ENCODE data around the gene PRRT1B.

The PRRT1B gene

GRCh38 chr9:131603711-131604439 is 58.6 kb downstream of the PRRT1B start:
- peaks cover 2% of the 10 kb centered on the region; the same call in 1 of the 2 replicates for H3K36me3 ChIP-seq (ENCODE audit: insufficient read depth)

GRCh38 chr9:131605770-131606590 is 60.7 kb downstream of the PRRT1B start:
- Histone ChIP-seq H3K4me3 (IDR thresholded peaks at IDR 0.05; ENCODE audit: insufficient read depth, low read depth, low read length) (no peak overlapping the region), H3K27me3 (ENCODE audit: insufficient read depth, low read depth) (no peaks in the 10 kb centered on the region), H2AFZ (ENCODE audit: low read depth) (no peak overlapping the region), H3K79me2 (ENCODE audit: insufficient read depth, low read depth) (no peaks in the 10 kb centered on the region), H3K4me1 (ENCODE audit: low read depth, poor library complexity, severe bottlenecking) (no peaks in the 10 kb centered on the region), H3K9ac (no peak overlapping the region), H3K27ac (no peak overlapping the region), H3K36me3 (ENCODE audit: insufficient read depth) (no peaks in the 10 kb centered on the region), H3K4me2 (no peak overlapping the region), H4K20me1 (ENCODE audit: insufficient read depth) (no peaks in the 10 kb centered on the region)
- no peak for TF ChIP-seq CTCF (conservative IDR thresholded peaks at IDR 0.05; ENCODE audit: low read depth, low read length)

More at GRCh38 chr9:131603711-131604439, 58.6 kb downstream of the PRRT1B start:
- H3K4me3 ChIP-seq (IDR thresholded peaks at IDR 0.05; ENCODE audit: insufficient read depth, low read depth, low read length): no peak overlapping the region
- H3K27me3 ChIP-seq (ENCODE audit: insufficient read depth, low read depth): no peaks in the 10 kb centered on the region
- no peaks in the 10 kb centered on the region for H3K4me1 ChIP-seq (ENCODE audit: low read depth, poor library complexity, severe bottlenecking)
- H3K27ac ChIP-seq: no peak overlapping the region
- H4K20me1 ChIP-seq (ENCODE audit: insufficient read depth): no peaks in the 10 kb centered on the region
- no peak overlapping the region for H2AFZ ChIP-seq (ENCODE audit: low read depth)
- no peak overlapping the region for H3K4me2 ChIP-seq
- no peak for TF ChIP-seq CTCF (conservative IDR thresholded peaks at IDR 0.05; ENCODE audit: low read depth, low read length)
- H3K9ac ChIP-seq: no peak overlapping the region
- no peaks in the 10 kb centered on the region for H3K79me2 ChIP-seq (ENCODE audit: insufficient read depth, low read depth)

- no peaks in the 10 kb centered on the region for H4K20me1 ChIP-seq (ENCODE audit: insufficient read depth)
- no peak overlapping the region for H2AFZ ChIP-seq (ENCODE audit: low read depth)
- H3K27me3 ChIP-seq (ENCODE audit: insufficient read depth, low read depth): no peaks in the 10 kb centered on the region
- no peak overlapping the region for H3K9ac ChIP-seq
- H3K79me2 ChIP-seq (ENCODE audit: insufficient read depth, low read depth): no peaks in the 10 kb centered on the region
- H3K4me1 ChIP-seq (ENCODE audit: low read depth, poor library complexity, severe bottlenecking): no peaks in the 10 kb centered on the region
- H3K36me3 ChIP-seq (ENCODE audit: insufficient read depth): no peaks in the 10 kb centered on the region; the same call in 1 of the 2 replicates
- no peak overlapping the region for H3K4me2 ChIP-seq
- no peak overlapping the region for H3K27ac ChIP-seq
- no peak overlapping the region for H3K4me3 ChIP-seq (IDR thresholded peaks at IDR 0.05; ENCODE audit: insufficient read depth, low read depth, low read length)
- no peak for TF ChIP-seq CTCF (conservative IDR thresholded peaks at IDR 0.05; ENCODE audit: low read depth, low read length)
These were observed 61.7 kb downstream of the PRRT1B start for GRCh38 chr9:131606896-131607567.

GRCh38 chr9:131607591-131607990 is 62.3 kb downstream of the PRRT1B start:
- Histone ChIP-seq H3K4me3 (IDR thresholded peaks at IDR 0.05; ENCODE audit: insufficient read depth, low read depth, low read length) (no peak overlapping the region), H3K27me3 (ENCODE audit: insufficient read depth, low read depth) (no peaks in the 10 kb centered on the region)
- TF ChIP-seq CTCF (conservative IDR thresholded peaks at IDR 0.05; ENCODE audit: low read depth, low read length): no peak

More at GRCh38 chr9:131607591-131607990, 62.3 kb downstream of the PRRT1B start:
- Histone ChIP-seq H4K20me1 (ENCODE audit: insufficient read depth) (no peaks in the 10 kb centered on the region), H3K79me2 (ENCODE audit: insufficient read depth, low read depth) (no peaks in the 10 kb centered on the region), H2AFZ (ENCODE audit: low read depth) (no peak overlapping the region), H3K9ac (no peak overlapping the region), H3K4me1 (ENCODE audit: low read depth, poor library complexity, severe bottlenecking) (no peaks in the 10 kb centered on the region), H3K36me3 (ENCODE audit: insufficient read depth) (no peaks in the 10 kb centered on the region; the same call in 1 of the 2 replicates), H3K4me2 (no peak overlapping the region), H3K27ac (no peak overlapping the region)

All from KMS-11 (cell line).